ENCODE measurements around the gene SOX4.

Gene SOX4

DNA sequence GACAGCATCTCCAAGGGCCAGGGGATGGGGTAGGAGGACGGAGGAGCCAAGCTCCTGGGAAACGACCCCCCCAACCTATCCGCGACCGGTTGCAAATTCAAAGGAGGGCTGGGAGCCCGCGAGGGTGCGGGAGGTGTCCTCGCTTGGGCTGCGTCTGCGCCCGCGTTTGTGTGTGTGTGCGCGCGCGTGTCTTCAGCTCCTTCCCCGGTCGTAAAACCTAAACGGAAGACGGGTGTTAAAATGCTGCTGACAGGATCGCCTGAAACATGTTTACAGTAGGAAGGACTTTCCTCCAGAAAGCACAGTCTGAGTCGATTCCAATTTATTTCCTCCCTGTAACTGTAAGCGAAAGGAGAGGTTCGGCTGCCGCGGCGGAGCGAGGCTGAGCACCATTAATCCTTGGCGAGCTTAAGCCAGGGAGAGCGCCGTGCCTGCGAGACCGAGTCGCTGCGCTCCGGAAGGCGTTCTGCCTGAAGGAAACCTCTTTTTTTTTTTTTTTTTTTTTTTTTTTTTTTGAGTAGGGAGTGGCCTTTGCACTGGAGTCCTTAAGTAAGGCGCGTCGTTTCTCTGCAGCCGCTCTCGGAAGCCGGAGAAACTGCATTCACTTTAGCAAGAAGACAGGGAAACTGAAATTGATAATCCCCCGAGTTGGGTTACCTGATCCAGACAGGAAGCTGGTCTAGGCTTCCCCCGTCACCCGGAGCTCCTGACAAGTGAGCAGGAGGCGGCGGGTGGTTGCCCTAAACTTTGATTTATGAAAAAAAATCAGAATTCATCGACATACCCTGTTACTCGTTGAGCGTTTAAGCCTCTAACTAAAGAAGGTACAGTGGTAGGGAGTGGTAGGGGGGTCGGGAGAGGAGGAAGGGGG, 4.8 kb upstream of the SOX4 start:
- Histone ChIP-seq H3K9ac (ENCODE audit: low read length) (peak overlapping the region; percentile 90), H2AK5ac (ENCODE audit: low read length, severe bottlenecking) (no peak overlapping the region), H3K27ac (ENCODE audit: low read length, poor library complexity, severe bottlenecking) (peak overlapping the region; percentile 97), H2BK15ac (ENCODE audit: low read depth, poor library complexity, severe bottlenecking) (no peak overlapping the region), H3K36me3 (ENCODE audit: control insufficient read depth in 1 of 2, insufficient read depth in 2 of 2, low read depth in 1 of 2, low read length in 2 of 2) (no peaks in the 10 kb centered on the region), H3K4ac (ENCODE audit: low read depth in 1 of 2, low read length in 2 of 2) (peak overlapping the region; percentile 90), H3K9me3 (ENCODE audit: control insufficient read depth, low read length) (no peaks in the 10 kb centered on the region), H3K14ac (ENCODE audit: low read length in 2 of 2) (peak overlapping the region in 1 of 2 experiments; percentile 94), H3K23ac (ENCODE audit: low read length in 2 of 2) (peak overlapping the region in 1 of 2 experiments; percentile 96), H4K91ac (ENCODE audit: low read length) (peak overlapping the region; percentile 92), H3K4me2 (ENCODE audit: low read length, poor library complexity, severe bottlenecking) (peak overlapping the region; percentile 73), H3K79me1 (replicated peaks; ENCODE audit: low read length, poor library complexity, severe bottlenecking) (peaks cover 4% of the 10 kb centered on the region), H3K18ac (ENCODE audit: low read depth in 1 of 2, low read length in 2 of 2) (peak overlapping the region; percentile 95 to 97), H2BK12ac (ENCODE audit: low read length in 2 of 2) (peak overlapping the region; percentile 31 to 96), H4K8ac (ENCODE audit: low read length) (peak overlapping the region; percentile 70), H2BK5ac (ENCODE audit: low read depth, low read length, poor library complexity, severe bottlenecking) (peak overlapping the region; percentile 82), H2BK120ac (ENCODE audit: low read depth, low read length) (peak overlapping the region; percentile 83), H2AFZ (ENCODE audit: low read depth, low read length) (peak overlapping the region; percentile 67), H3K4me1 (ENCODE audit: control insufficient read depth, insufficient read depth, low read depth, low read length) (peaks cover 6% of the 10 kb centered on the region), H3K4me3 (ENCODE audit: insufficient read depth in 1 of 2, low read depth in 1 of 2, low read length in 2 of 2) (peak overlapping the region; percentile 74 to 81), H3K27me3 (ENCODE audit: control insufficient read depth in 1 of 2, insufficient read depth in 1 of 2, low read length in 2 of 2) (no peaks in the 10 kb centered on the region)
- under 1% methylated on average over 49 of the region's 53 CpGs for WGBS
- peak; percentile 93 for DNase-seq

DNA sequence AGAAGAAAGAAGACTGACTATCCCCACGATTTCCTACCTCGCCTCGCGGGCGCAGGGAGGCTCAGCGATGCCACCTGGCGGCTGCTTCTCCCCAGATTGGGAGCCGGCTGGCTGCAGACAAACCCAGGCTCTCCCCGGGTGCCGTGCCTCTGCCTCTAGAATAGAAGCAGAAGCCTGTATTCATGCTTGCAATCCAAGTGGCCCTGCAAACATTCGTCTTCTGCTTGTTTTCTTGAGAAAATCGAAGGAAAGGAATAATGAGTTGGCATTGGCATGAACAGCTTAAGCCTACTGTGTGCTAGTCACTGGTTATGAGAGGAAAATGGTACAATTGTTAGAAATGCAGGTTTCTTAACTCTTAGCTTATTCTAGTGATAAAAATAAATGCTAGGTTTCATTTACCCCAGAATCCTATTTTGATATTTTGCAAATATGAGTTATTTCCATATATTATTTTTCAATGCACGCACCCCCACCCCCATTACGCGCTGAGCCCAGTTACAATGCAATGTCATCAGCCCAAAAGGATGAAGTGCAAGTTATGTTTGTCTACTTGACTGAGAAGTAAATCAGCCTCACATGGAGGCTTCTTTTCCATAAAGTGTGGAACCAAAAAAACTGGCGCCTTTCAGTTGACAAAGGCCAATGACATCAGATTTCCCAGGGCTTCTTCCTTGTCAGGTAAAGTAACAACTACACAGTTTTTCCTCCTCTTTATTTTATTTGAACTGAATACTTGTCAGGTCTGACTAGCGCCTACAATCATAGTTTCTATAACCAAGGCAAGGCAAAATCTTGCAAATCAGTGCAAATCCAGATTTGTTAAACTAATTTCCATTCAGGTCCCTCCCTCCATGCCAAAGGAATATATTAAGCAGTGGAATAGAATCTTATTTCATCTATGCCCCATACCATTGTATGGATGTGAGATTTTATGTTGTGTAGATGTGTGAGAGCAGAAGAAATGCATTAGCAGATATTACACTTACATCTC, 3.9 kb upstream of the SOX4 start:
- H2BK120ac ChIP-seq (ENCODE audit: low read depth, low read length): no peak overlapping the region
- peak overlapping the region; percentile 54 to 66 for H3K18ac ChIP-seq (ENCODE audit: low read depth in 1 of 2, low read length in 2 of 2)
- no peak overlapping the region for H2BK12ac ChIP-seq (ENCODE audit: low read length in 2 of 2)
- peaks cover 6% of the 10 kb centered on the region for H3K4me1 ChIP-seq (ENCODE audit: control insufficient read depth, insufficient read depth, low read depth, low read length)
- no peaks in the 10 kb centered on the region for H3K36me3 ChIP-seq (ENCODE audit: control insufficient read depth in 1 of 2, insufficient read depth in 2 of 2, low read depth in 1 of 2, low read length in 2 of 2)
- H3K9ac ChIP-seq (ENCODE audit: low read length): peak overlapping the region; percentile 90
- H3K4me2 ChIP-seq (ENCODE audit: low read length, poor library complexity, severe bottlenecking): peak overlapping the region; percentile 73
- peak overlapping the region; percentile 74 to 81 for H3K4me3 ChIP-seq (ENCODE audit: insufficient read depth in 1 of 2, low read depth in 1 of 2, low read length in 2 of 2)
- 26% methylated on average over 17 of the region's 17 CpGs for WGBS
- DNase-seq: peak; percentile 82
- H3K14ac ChIP-seq (ENCODE audit: low read length in 2 of 2): no peak overlapping the region
- H2AFZ ChIP-seq (ENCODE audit: low read depth, low read length): no peak overlapping the region
- H2BK5ac ChIP-seq (ENCODE audit: low read depth, low read length, poor library complexity, severe bottlenecking): peak overlapping the region; percentile 82
- no peak overlapping the region for H4K8ac ChIP-seq (ENCODE audit: low read length)
- no peak overlapping the region for H2BK15ac ChIP-seq (ENCODE audit: low read depth, poor library complexity, severe bottlenecking)
- H2AK5ac ChIP-seq (ENCODE audit: low read length, severe bottlenecking): no peak overlapping the region
- H4K91ac ChIP-seq (ENCODE audit: low read length): no peak overlapping the region
- H3K27ac ChIP-seq (ENCODE audit: low read length, poor library complexity, severe bottlenecking): peak overlapping the region; percentile 97
- peaks cover 4% of the 10 kb centered on the region for H3K79me1 ChIP-seq (replicated peaks; ENCODE audit: low read length, poor library complexity, severe bottlenecking)
- no peaks in the 10 kb centered on the region for H3K9me3 ChIP-seq (ENCODE audit: control insufficient read depth, low read length)
- H3K23ac ChIP-seq (ENCODE audit: low read length in 2 of 2): no peak overlapping the region
- no peak overlapping the region for H3K4ac ChIP-seq (ENCODE audit: low read depth in 1 of 2, low read length in 2 of 2)
- H3K27me3 ChIP-seq (ENCODE audit: control insufficient read depth in 1 of 2, insufficient read depth in 1 of 2, low read length in 2 of 2): no peaks in the 10 kb centered on the region

- no peak overlapping the region for H2BK15ac ChIP-seq (ENCODE audit: low read depth, poor library complexity, severe bottlenecking)
- WGBS: 65% methylated on average over 1 of the region's 1 CpG
- no peak overlapping the region for H3K27ac ChIP-seq (ENCODE audit: low read length, poor library complexity, severe bottlenecking)
- no peak for DNase-seq
- H3K36me3 ChIP-seq (ENCODE audit: control insufficient read depth in 1 of 2, insufficient read depth in 2 of 2, low read depth in 1 of 2, low read length in 2 of 2): peaks cover 0 to 3% of the 10 kb centered on the region in 2 experiments
- H3K4me2 ChIP-seq (ENCODE audit: low read length, poor library complexity, severe bottlenecking): no peak overlapping the region
- no peak overlapping the region for H2BK12ac ChIP-seq (ENCODE audit: low read length in 2 of 2)
- no peak overlapping the region for H3K4me3 ChIP-seq (ENCODE audit: insufficient read depth in 1 of 2, low read depth in 1 of 2, low read length in 2 of 2)
- H4K91ac ChIP-seq (ENCODE audit: low read length): no peak overlapping the region
- no peak overlapping the region for H2AK5ac ChIP-seq (ENCODE audit: low read length, severe bottlenecking)
- H2BK5ac ChIP-seq (ENCODE audit: low read depth, low read length, poor library complexity, severe bottlenecking): no peak overlapping the region
- no peak overlapping the region for H4K8ac ChIP-seq (ENCODE audit: low read length)
- no peak overlapping the region for H3K18ac ChIP-seq (ENCODE audit: low read depth in 1 of 2, low read length in 2 of 2)
- H2AFZ ChIP-seq (ENCODE audit: low read depth, low read length): no peak overlapping the region
- peaks cover 6% of the 10 kb centered on the region for H3K4me1 ChIP-seq (ENCODE audit: control insufficient read depth, insufficient read depth, low read depth, low read length)
- no peak overlapping the region for H3K4ac ChIP-seq (ENCODE audit: low read depth in 1 of 2, low read length in 2 of 2)
- H3K23ac ChIP-seq (ENCODE audit: low read length in 2 of 2): no peak overlapping the region
- no peaks in the 10 kb centered on the region for H3K9me3 ChIP-seq (ENCODE audit: control insufficient read depth, low read length)
- H3K14ac ChIP-seq (ENCODE audit: low read length in 2 of 2): no peak overlapping the region
- H3K27me3 ChIP-seq (ENCODE audit: control insufficient read depth in 1 of 2, insufficient read depth in 1 of 2, low read length in 2 of 2): no peaks in the 10 kb centered on the region
- no peak overlapping the region for H3K9ac ChIP-seq (ENCODE audit: low read length)
- no peak overlapping the region for H2BK120ac ChIP-seq (ENCODE audit: low read depth, low read length)
- peaks cover 4% of the 10 kb centered on the region for H3K79me1 ChIP-seq (replicated peaks; ENCODE audit: low read length, poor library complexity, severe bottlenecking)
Observed at GRCh38 chr6:21590346-21590745, 3.2 kb upstream of the SOX4 start.

- H3K79me1 ChIP-seq (replicated peaks; ENCODE audit: low read length, poor library complexity, severe bottlenecking): peaks cover 4% of the 10 kb centered on the region
- H3K18ac ChIP-seq (ENCODE audit: low read depth in 1 of 2, low read length in 2 of 2): no peak overlapping the region
- H3K4me1 ChIP-seq (ENCODE audit: control insufficient read depth, insufficient read depth, low read depth, low read length): peaks cover 6% of the 10 kb centered on the region
- no peak overlapping the region for H3K4me2 ChIP-seq (ENCODE audit: low read length, poor library complexity, severe bottlenecking)
- H3K27me3 ChIP-seq (ENCODE audit: control insufficient read depth in 1 of 2, insufficient read depth in 1 of 2, low read length in 2 of 2): no peaks in the 10 kb centered on the region
- H3K27ac ChIP-seq (ENCODE audit: low read length, poor library complexity, severe bottlenecking): no peak overlapping the region
- DNase-seq: no peak
- no peak overlapping the region for H4K8ac ChIP-seq (ENCODE audit: low read length)
- no peaks in the 10 kb centered on the region for H3K9me3 ChIP-seq (ENCODE audit: control insufficient read depth, low read length)
- no peak overlapping the region for H3K9ac ChIP-seq (ENCODE audit: low read length)
- no peak overlapping the region for H2BK12ac ChIP-seq (ENCODE audit: low read length in 2 of 2)
- no peak overlapping the region for H3K14ac ChIP-seq (ENCODE audit: low read length in 2 of 2)
- no peak overlapping the region for H2BK120ac ChIP-seq (ENCODE audit: low read depth, low read length)
- no peak overlapping the region for H2BK15ac ChIP-seq (ENCODE audit: low read depth, poor library complexity, severe bottlenecking)
- no peak overlapping the region for H3K4me3 ChIP-seq (ENCODE audit: insufficient read depth in 1 of 2, low read depth in 1 of 2, low read length in 2 of 2)
- peaks cover 0 to 13% of the 10 kb centered on the region in 2 experiments for H3K36me3 ChIP-seq (ENCODE audit: control insufficient read depth in 1 of 2, insufficient read depth in 2 of 2, low read depth in 1 of 2, low read length in 2 of 2)
- H3K23ac ChIP-seq (ENCODE audit: low read length in 2 of 2): no peak overlapping the region
- no peak overlapping the region for H2AFZ ChIP-seq (ENCODE audit: low read depth, low read length)
- no peak overlapping the region for H2BK5ac ChIP-seq (ENCODE audit: low read depth, low read length, poor library complexity, severe bottlenecking)
- no peak overlapping the region for H3K4ac ChIP-seq (ENCODE audit: low read depth in 1 of 2, low read length in 2 of 2)
- 100% methylated on average over 1 of the region's 2 CpGs for WGBS
- no peak overlapping the region for H4K91ac ChIP-seq (ENCODE audit: low read length)
- H2AK5ac ChIP-seq (ENCODE audit: low read length, severe bottlenecking): no peak overlapping the region
Observed at GRCh38 chr6:21591446-21591845, 2.1 kb upstream of the SOX4 start.
